ENCODE results near the gene MEF2D. TPM values are rescaled to one million over a fixed set of nuclear protein-coding genes. Genes with fewer than 3 reads are reported as not detected.

The MEF2D gene
- total and polyA plus RNA-seq, 8 donors, result 7.7 to 136 (median 18.8) TPM

- intact Hi-C loops (cut with DNase I; ENCODE audit: low total_unique reads), result no loop called here
- DNase-seq, result no peak
- Histone ChIP-seq H3K4me1 (no peaks in the 10 kb centered on the region), H3K36me3 (peaks cover 0 to 16% (median 0%) of the 10 kb centered on the region in 4 donors), H3K4me3 (no peak overlapping the region), H3K27me3 (no peaks in the 10 kb centered on the region), H3K9me3 (no peaks in the 10 kb centered on the region), H3K27ac (no peak overlapping the region)
- TF ChIP-seq CTCF (IDR thresholded peaks at IDR 0.05), result no peak
- TF ChIP-seq POLR2AphosphoS5 (IDR thresholded peaks at IDR 0.05), result no peak
- no peak for TF ChIP-seq EP300 (IDR thresholded peaks at IDR 0.05)
- no peak for TF ChIP-seq POLR2A (IDR thresholded peaks at IDR 0.05)
- 89 to 93% (median 91%) methylated on average over 8 to 9 of the region's 9 CpGs for WGBS, 5 donors
These were observed 47.4 kb upstream of the MEF2D start for GRCh38 chr1:156547982-156548381.

- 94 to 99% (median 97%) methylated on average over 4 of the region's 4 CpGs for WGBS, 5 donors
- TF ChIP-seq CTCF (IDR thresholded peaks at IDR 0.05) (no peak), POLR2AphosphoS5 (IDR thresholded peaks at IDR 0.05) (no peak), POLR2A (IDR thresholded peaks at IDR 0.05) (no peak), EP300 (IDR thresholded peaks at IDR 0.05) (no peak)
These were observed 46.9 kb upstream of the MEF2D start for GRCh38 chr1:156547434-156547833.

GRCh38 chr1:156546267-156546666 is 45.7 kb upstream of the MEF2D start:
- Histone ChIP-seq H3K27me3 (no peaks in the 10 kb centered on the region), H3K9me3 (no peaks in the 10 kb centered on the region), H3K36me3 (peaks cover 0 to 16% (median 0%) of the 10 kb centered on the region in 4 donors), H3K4me1 (no peaks in the 10 kb centered on the region), H3K27ac (no peak overlapping the region), H3K4me3 (no peak overlapping the region)
- intact Hi-C loops (cut with DNase I; ENCODE audit: low total_unique reads), result no loop called here
- TF ChIP-seq POLR2AphosphoS5 (IDR thresholded peaks at IDR 0.05) (no peak), CTCF (IDR thresholded peaks at IDR 0.05) (no peak), EP300 (IDR thresholded peaks at IDR 0.05) (no peak), POLR2A (IDR thresholded peaks at IDR 0.05) (no peak)
- 89 to 96% (median 93%) methylated on average over 3 of the region's 3 CpGs for WGBS, 5 donors
- DNase-seq, result no peak

More at GRCh38 chr1:156547434-156547833, 46.9 kb upstream of the MEF2D start:
- intact Hi-C loops (cut with DNase I; ENCODE audit: low total_unique reads), result no loop called here
- no peak overlapping the region for H3K4me3 ChIP-seq
- H3K36me3 ChIP-seq, result peaks cover 0 to 16% (median 0%) of the 10 kb centered on the region in 4 donors
- H3K9me3 ChIP-seq, result no peaks in the 10 kb centered on the region
- no peak for DNase-seq
- H3K4me1 ChIP-seq, result no peaks in the 10 kb centered on the region
- no peaks in the 10 kb centered on the region for H3K27me3 ChIP-seq
- no peak overlapping the region for H3K27ac ChIP-seq

GRCh38 chr1:156544592-156545102 is 44.1 kb upstream of the MEF2D start:
- Histone ChIP-seq H3K27me3 (no peaks in the 10 kb centered on the region), H3K27ac (no peak overlapping the region), H3K4me3 (no peak overlapping the region), H3K36me3 (peaks cover 0 to 11% (median 0%) of the 10 kb centered on the region in 4 donors), H3K9me3 (no peaks in the 10 kb centered on the region), H3K4me1 (no peaks in the 10 kb centered on the region)
- 95 to 98% (median 97%) methylated on average over 3 of the region's 3 CpGs for WGBS, 5 donors
- DNase-seq, result no peak
- TF ChIP-seq POLR2A (IDR thresholded peaks at IDR 0.05) (no peak), EP300 (IDR thresholded peaks at IDR 0.05) (no peak), CTCF (IDR thresholded peaks at IDR 0.05) (no peak), POLR2AphosphoS5 (IDR thresholded peaks at IDR 0.05) (no peak)
- intact Hi-C loops (cut with DNase I; ENCODE audit: low total_unique reads), result no loop called here

All from stomach (tissue), 9 donors.